HG02798 (cell line): Measurements from ENCODE around the gene CALCOCO1.

Experiments
- ATAC-seq: cut with Tn5 transposase; IDR thresholded peaks from one replicate; pipeline ENCODE4 v1.9.1; 2021; ENCODE audit warnings: mild to moderate bottlenecking; ENCODE audit not compliant: unreplicated experiment, poor library complexity

The CALCOCO1 gene

DNA sequence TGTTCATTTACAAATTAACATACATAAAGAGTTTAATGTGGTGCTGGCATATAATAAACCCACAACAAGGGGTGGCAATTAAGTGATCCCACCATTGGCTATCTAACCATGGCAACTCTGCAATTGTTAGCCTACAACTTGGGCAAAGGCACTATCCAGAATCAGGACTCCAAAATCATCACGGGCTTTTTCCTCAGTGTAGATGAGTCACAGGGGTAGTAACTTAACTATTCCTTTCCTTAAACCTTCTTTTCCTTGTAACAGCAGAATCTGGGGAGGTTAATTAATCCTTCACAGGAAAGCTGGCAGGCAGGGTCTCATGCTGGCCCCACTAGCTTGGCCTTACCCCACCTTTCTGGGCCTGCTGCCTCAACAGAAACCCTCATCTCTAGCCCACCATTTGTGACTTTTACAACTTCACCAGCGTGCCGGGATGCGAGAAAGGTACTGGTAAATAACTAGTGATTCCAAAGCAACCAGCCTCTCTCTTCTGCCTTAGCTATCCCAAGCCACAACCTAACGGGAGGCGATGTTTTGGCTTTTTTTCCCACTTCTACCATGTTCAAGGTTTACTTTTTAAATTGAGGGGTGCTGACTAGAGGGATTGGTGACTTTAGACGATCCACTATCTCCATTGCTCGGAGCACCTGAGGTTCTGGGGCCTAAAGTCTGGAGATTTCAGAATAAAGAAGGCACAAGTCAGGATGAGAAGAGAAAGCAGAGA is 52.1 kb downstream of the CALCOCO1 start:
- no peak for ATAC-seq

GRCh38 chr12:53670971-53671370 is 56.3 kb downstream of the CALCOCO1 start:
- no peak for ATAC-seq

GRCh38 chr12:53670308-53670707 is 56.9 kb downstream of the CALCOCO1 start:
- ATAC-seq = no peak

GRCh38 chr12:53667080-53667479 is 60.2 kb downstream of the CALCOCO1 start:
- no peak for ATAC-seq

- ATAC-seq = no peak
Observed at GRCh38 chr12:53664936-53665335, 62.3 kb downstream of the CALCOCO1 start.

- ATAC-seq = no peak
Observed at GRCh38 chr12:53664191-53664590, 63.1 kb downstream of the CALCOCO1 start.

GRCh38 chr12:53660041-53660440 is 67.2 kb downstream of the CALCOCO1 start:
- no peak for ATAC-seq

DNA sequence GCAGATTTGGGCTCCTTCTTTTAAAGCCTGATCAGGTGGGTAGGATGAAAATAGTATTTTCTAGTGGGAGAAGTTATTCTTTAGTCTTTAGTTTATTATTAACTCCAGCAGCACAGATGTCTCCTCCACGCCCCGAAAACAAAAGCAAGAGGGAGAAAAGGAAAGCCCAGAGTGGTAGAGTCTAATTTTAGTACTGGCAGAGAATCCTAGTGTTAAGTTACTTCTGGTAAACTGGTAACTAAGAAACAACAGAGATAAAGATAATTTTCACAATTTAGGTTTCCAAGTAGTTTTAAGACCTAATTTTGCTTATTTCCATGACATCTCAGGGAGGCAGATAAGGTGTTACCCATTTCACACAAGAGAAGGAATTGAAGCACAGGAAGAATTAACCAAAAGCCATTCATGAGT is 67.7 kb downstream of the CALCOCO1 start:
- ATAC-seq = no peak

- no peak for ATAC-seq
Observed at GRCh38 chr12:53659011-53659551, 68.2 kb downstream of the CALCOCO1 start.
